Keratinocyte (primary cell): ENCODE results near the gene FGF18.

Experiments used
- EZH2 ChIP-seq: IDR thresholded peaks from one replicate; pipeline ENCODE4 v1.6.1; 2012; ENCODE audit warnings: inconsistent platforms, mild to moderate bottlenecking, low read length, moderate library complexity
- TF ChIP-seq, protein P1 (sequence below), 3 experiments: IDR thresholded peaks in 1 of 3; conservative IDR thresholded peaks in 1 of 3; optimal IDR thresholded peaks in 1 of 3; 2 replicates in 2 of 3; 3 replicates in 1 of 3; pipeline versions ENCODE3 to v1.5.1; 2011; ENCODE audit warnings: low read length in 3 of 3, mild to moderate bottlenecking in 3 of 3, moderate library complexity in 2 of 3, control low read depth in 1 of 3, inconsistent platforms in 1 of 3; ENCODE audit not compliant: insufficient read depth in 2 of 3; ENCODE audit errors: extremely low read depth in 1 of 3

DNA sequence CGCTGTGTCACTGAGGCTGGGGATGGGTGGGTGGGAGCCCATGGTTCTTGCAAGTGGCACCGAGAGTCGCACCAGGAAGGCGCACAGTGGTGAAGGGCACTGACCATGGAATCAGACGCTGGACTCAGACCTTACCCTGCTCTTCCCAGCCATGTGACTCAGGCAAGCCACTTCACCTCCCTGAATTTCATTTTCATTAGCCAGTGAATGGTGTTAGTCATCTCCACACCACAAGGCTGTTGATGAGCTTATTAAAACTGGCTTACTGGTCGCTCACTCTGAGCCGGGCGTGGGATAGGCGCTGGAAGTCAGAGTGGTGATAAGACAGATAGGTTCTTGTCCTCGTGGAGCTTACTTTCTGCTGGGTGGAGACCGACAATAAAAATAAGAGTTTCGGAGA lies 25.1 kb downstream of the FGF18 start:
- TF ChIP-seq, protein P1, sequence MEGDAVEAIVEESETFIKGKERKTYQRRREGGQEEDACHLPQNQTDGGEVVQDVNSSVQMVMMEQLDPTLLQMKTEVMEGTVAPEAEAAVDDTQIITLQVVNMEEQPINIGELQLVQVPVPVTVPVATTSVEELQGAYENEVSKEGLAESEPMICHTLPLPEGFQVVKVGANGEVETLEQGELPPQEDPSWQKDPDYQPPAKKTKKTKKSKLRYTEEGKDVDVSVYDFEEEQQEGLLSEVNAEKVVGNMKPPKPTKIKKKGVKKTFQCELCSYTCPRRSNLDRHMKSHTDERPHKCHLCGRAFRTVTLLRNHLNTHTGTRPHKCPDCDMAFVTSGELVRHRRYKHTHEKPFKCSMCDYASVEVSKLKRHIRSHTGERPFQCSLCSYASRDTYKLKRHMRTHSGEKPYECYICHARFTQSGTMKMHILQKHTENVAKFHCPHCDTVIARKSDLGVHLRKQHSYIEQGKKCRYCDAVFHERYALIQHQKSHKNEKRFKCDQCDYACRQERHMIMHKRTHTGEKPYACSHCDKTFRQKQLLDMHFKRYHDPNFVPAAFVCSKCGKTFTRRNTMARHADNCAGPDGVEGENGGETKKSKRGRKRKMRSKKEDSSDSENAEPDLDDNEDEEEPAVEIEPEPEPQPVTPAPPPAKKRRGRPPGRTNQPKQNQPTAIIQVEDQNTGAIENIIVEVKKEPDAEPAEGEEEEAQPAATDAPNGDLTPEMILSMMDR (optimal IDR thresholded peaks at IDR 0.05 in 1 of 3, IDR thresholded peaks at IDR 0.05 in 1 of 3, conservative IDR thresholded peaks at IDR 0.05 in 1 of 3; ENCODE audit: extremely low read depth in 1 of 3, insufficient read depth in 2 of 3, low read length in 3 of 3) = no peak
- TF ChIP-seq EZH2 = no peak
